Neural progenitor cell (in vitro differentiated cells): ENCODE data around the gene NTM. TPM values are rescaled to one million over a fixed set of nuclear protein-coding genes. Genes with fewer than 3 reads are reported as not detected.

Experiments used
- DNase-seq: peaks from one replicate; pipeline ENCODE4 v3.0.0-alpha.2; 2016; ENCODE audit warnings: low spot score
- H2AFZ ChIP-seq: fragments of 200-600 bp; sonication (generic); replicated peaks from 2 replicates; pipeline ENCODE4 v1.6.1; 2016; ENCODE audit warnings: antibody characterized with exemption
- H3F3A ChIP-seq: fragments of 200-600 bp; sonication (generic); 2 replicates; pipeline ENCODE4 v1.6.1; 2016; ENCODE audit warnings: antibody characterized with exemption, low read depth
- H3K27ac ChIP-seq: fragments of 200-600 bp; sonication (generic); 2 replicates; pipeline ENCODE4 v1.5.1; 2016; ENCODE audit warnings: mild to moderate bottlenecking
- H3K27me3 ChIP-seq: fragments of 200-600 bp; sonication (generic); 2 replicates; pipeline ENCODE4 v1.6.1; 2016; ENCODE audit warnings: mild to moderate bottlenecking, moderate library complexity
- H3K36me3 ChIP-seq: fragments of 200-600 bp; sonication (generic); 2 replicates; pipeline ENCODE4 v1.5.1; 2016
- H3K4me1 ChIP-seq: fragments of 200-600 bp; sonication (generic); 2 replicates; pipeline ENCODE4 v1.6.1; 2016; ENCODE audit warnings: mixed run types
- H3K4me2 ChIP-seq: fragments of 200-600 bp; sonication (generic); 2 replicates; pipeline ENCODE4 v1.6.1; 2016
- H3K4me3 ChIP-seq: fragments of 200-600 bp; sonication (generic); 2 replicates; pipeline ENCODE4 v1.5.1; 2016
- H3K79me2 ChIP-seq: fragments of 200-600 bp; sonication (generic); 2 replicates; pipeline ENCODE4 v1.6.1; 2016; ENCODE audit warnings: low read depth
- H3K9ac ChIP-seq: fragments of 200-600 bp; sonication (generic); 2 replicates; pipeline ENCODE4 v1.6.1; 2016
- H3K9me3 ChIP-seq: fragments of 200-600 bp; sonication (generic); 2 replicates; pipeline ENCODE4 v1.5.1; 2016; ENCODE audit warnings: low read depth
- H4K20me1 ChIP-seq: fragments of 200-600 bp; sonication (generic); 2 replicates; pipeline ENCODE4 v1.6.1; 2016; ENCODE audit warnings: low read depth
- H3K27ac Mint-ChIP-seq: 3 replicates; pipeline ENCODE4 v1.8.0; 2021; ENCODE audit warnings: mixed read lengths
- H3K27me3 Mint-ChIP-seq: 2 replicates; pipeline ENCODE4 v1.8.0; 2022; ENCODE audit warnings: low read depth, mild to moderate bottlenecking, inconsistent platforms, moderate library complexity, mixed read lengths; ENCODE audit not compliant: insufficient read depth
- H3K36me3 Mint-ChIP-seq: 3 replicates; pipeline ENCODE4 v1.8.0; 2021; ENCODE audit warnings: mixed read lengths
- H3K4me1 Mint-ChIP-seq: 3 replicates; pipeline ENCODE4 v1.8.0; 2021; ENCODE audit warnings: mixed read lengths
- H3K4me3 Mint-ChIP-seq: 3 replicates; pipeline ENCODE4 v1.8.0; 2021; ENCODE audit warnings: mild to moderate bottlenecking, moderate library complexity, mixed read lengths
- H3K9me3 Mint-ChIP-seq: 3 replicates; pipeline ENCODE4 v1.8.0; 2020; ENCODE audit warnings: mixed read lengths
- CTCF ChIP-seq: fragments of 200-600 bp; sonication (generic); IDR thresholded peaks from 2 replicates; pipeline ENCODE4 v1.5.1; 2017; ENCODE audit warnings: antibody characterized with exemption, mild to moderate bottlenecking
- EZH2 ChIP-seq: fragments of 200-600 bp; sonication (generic); IDR thresholded peaks from 2 replicates; pipeline ENCODE4 v1.6.1; 2017; ENCODE audit warnings: antibody characterized with exemption, mild to moderate bottlenecking, moderate library complexity
- EZH2phosphoT487 ChIP-seq: fragments of 200-600 bp; sonication (generic); IDR thresholded peaks from 2 replicates; pipeline ENCODE4 v1.6.1; 2017; ENCODE audit warnings: antibody characterized with exemption
- total RNA-seq: library from RNA; depleted of rRNA; stranded (reverse); fragments of >200 nt; gene quantifications from 2 replicates; pipeline ENCODE4 v1.2.3, GENCODE V29; 2015; ENCODE audit warnings: low replicate concordance

The NTM gene
- total RNA-seq, 1 donor from 2014 or later = 4.3 TPM

- Histone ChIP-seq H3F3A (no peaks in the 10 kb centered on the region), H3K9me3 (no peaks in the 10 kb centered on the region), H3K4me3 (no peak overlapping the region), H2AFZ (peak overlapping the region; percentile 8), H3K36me3 (no peaks in the 10 kb centered on the region), H3K9ac (no peak overlapping the region), H3K27me3 (no peaks in the 10 kb centered on the region), H4K20me1 (no peaks in the 10 kb centered on the region), H3K79me2 (no peaks in the 10 kb centered on the region), H3K27ac (no peak overlapping the region), H3K4me1 (peaks cover 14% of the 10 kb centered on the region), H3K4me2 (no peak overlapping the region)
- DNase-seq = peak; percentile 81
- H3K9me3 Mint-ChIP-seq = peaks cover 4% of the 10 kb centered on the region
- peaks cover 23% of the 10 kb centered on the region for H3K4me1 Mint-ChIP-seq
- H3K27me3 Mint-ChIP-seq = peaks cover 9% of the 10 kb centered on the region
- H3K36me3 Mint-ChIP-seq = no peaks in the 10 kb centered on the region
- TF ChIP-seq EZH2phosphoT487 (no peak), EZH2 (no peak), CTCF (peak; percentile 93)
- H3K27ac Mint-ChIP-seq = no peak overlapping the region
- H3K4me3 Mint-ChIP-seq = no peak overlapping the region
Measured at GRCh38 chr11:131748151-131749050, 378.0 kb downstream of the NTM start.

GRCh38 chr11:131749101-131749500 is 378.7 kb downstream of the NTM start:
- Histone ChIP-seq H3K27ac (no peak overlapping the region), H2AFZ (peak overlapping the region; percentile 8), H3K4me2 (no peak overlapping the region), H3K27me3 (no peaks in the 10 kb centered on the region), H3K9ac (no peak overlapping the region), H3K4me1 (peaks cover 14% of the 10 kb centered on the region), H3F3A (no peaks in the 10 kb centered on the region), H3K79me2 (no peaks in the 10 kb centered on the region), H3K9me3 (no peaks in the 10 kb centered on the region), H3K36me3 (no peaks in the 10 kb centered on the region), H4K20me1 (no peaks in the 10 kb centered on the region), H3K4me3 (no peak overlapping the region)
- no peak for DNase-seq
- H3K4me1 Mint-ChIP-seq = peaks cover 23% of the 10 kb centered on the region
- peaks cover 9% of the 10 kb centered on the region for H3K27me3 Mint-ChIP-seq
- no peak for TF ChIP-seq EZH2
- no peak for TF ChIP-seq EZH2phosphoT487
- no peak for TF ChIP-seq CTCF
- H3K36me3 Mint-ChIP-seq = no peaks in the 10 kb centered on the region
- H3K27ac Mint-ChIP-seq = no peak overlapping the region
- peaks cover 4% of the 10 kb centered on the region for H3K9me3 Mint-ChIP-seq
- H3K4me3 Mint-ChIP-seq = no peak overlapping the region

- no peaks in the 10 kb centered on the region for H3K36me3 ChIP-seq
- DNase-seq = no peak
- Mint-ChIP-seq H3K4me1 (peaks cover 20% of the 10 kb centered on the region), H3K36me3 (no peaks in the 10 kb centered on the region), H3K27ac (no peak overlapping the region), H3K9me3 (peaks cover 4% of the 10 kb centered on the region), H3K27me3 (peaks cover 9% of the 10 kb centered on the region), H3K4me3 (no peak overlapping the region)
- H3K27ac ChIP-seq = no peak overlapping the region
- no peak overlapping the region for H2AFZ ChIP-seq
- no peak overlapping the region for H3K4me3 ChIP-seq
- H3K79me2 ChIP-seq = no peaks in the 10 kb centered on the region
- H3K4me2 ChIP-seq = no peak overlapping the region
- H3K4me1 ChIP-seq = peaks cover 14% of the 10 kb centered on the region
- no peaks in the 10 kb centered on the region for H4K20me1 ChIP-seq
- no peak overlapping the region for H3K9ac ChIP-seq
- H3F3A ChIP-seq = no peaks in the 10 kb centered on the region
- TF ChIP-seq CTCF (no peak), EZH2 (no peak), EZH2phosphoT487 (no peak)
- H3K27me3 ChIP-seq = no peaks in the 10 kb centered on the region
- H3K9me3 ChIP-seq = no peaks in the 10 kb centered on the region
Measured at GRCh38 chr11:131750152-131750551, 379.7 kb downstream of the NTM start.
